ENCODE results near the gene TC2N. TPM values are rescaled to one million over a fixed set of nuclear protein-coding genes. Genes with fewer than 3 reads are reported as not detected.
"Not testable (repeated sequence)": the region's sequence is repeated elsewhere in the genome, so short reads cannot be mapped to it uniquely, and the experiment has no call there.

Gene TC2N
- total RNA-seq, 1 donor from 2014 or later, result 1.4 TPM

DNA sequence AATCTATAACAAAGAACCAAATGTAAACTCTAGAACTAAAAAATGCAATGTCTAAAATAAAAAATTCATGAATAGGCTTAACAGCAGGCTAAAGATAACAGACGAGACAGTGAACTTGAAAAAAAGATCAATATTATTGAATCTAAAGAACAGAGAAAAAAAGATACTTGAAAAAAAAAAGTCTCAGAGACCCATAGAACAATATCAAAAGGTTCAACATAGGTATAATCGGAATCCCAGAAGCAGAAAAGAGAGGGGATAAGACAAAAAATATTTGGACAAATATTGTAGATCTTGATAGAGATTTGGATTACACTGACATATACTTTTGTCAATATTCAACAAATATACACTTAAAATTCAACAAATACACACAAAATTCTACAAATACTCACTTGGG, 56.6 kb downstream of the TC2N start:
- DNase-seq (ENCODE audit: low spot score), result no peak
- TF ChIP-seq, protein P1, sequence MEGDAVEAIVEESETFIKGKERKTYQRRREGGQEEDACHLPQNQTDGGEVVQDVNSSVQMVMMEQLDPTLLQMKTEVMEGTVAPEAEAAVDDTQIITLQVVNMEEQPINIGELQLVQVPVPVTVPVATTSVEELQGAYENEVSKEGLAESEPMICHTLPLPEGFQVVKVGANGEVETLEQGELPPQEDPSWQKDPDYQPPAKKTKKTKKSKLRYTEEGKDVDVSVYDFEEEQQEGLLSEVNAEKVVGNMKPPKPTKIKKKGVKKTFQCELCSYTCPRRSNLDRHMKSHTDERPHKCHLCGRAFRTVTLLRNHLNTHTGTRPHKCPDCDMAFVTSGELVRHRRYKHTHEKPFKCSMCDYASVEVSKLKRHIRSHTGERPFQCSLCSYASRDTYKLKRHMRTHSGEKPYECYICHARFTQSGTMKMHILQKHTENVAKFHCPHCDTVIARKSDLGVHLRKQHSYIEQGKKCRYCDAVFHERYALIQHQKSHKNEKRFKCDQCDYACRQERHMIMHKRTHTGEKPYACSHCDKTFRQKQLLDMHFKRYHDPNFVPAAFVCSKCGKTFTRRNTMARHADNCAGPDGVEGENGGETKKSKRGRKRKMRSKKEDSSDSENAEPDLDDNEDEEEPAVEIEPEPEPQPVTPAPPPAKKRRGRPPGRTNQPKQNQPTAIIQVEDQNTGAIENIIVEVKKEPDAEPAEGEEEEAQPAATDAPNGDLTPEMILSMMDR (IDR thresholded peaks at IDR 0.05; ENCODE audit: unreplicated experiment), result no peak

DNA sequence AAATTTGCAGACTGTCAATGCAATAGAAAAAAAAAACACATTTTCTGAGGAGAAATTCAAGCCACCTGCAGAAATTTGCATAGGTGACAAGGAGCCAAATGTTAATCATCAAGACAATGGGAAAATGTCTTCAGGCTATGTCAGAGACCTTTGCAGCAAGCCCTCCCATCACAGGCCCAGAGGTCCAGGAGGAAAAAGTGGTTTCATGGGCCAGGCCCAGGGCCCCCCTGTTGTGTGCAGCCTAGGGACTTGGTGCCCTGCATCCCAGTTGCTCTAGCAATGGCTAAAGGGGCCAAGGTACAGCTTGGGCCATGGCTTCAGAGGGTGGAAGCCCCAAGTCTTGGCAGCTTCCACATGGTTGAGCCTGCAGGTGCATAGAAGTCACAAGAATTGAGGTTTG, 60.6 kb downstream of the TC2N start:
- Mint-ChIP-seq H3K27me3 (ENCODE audit: unreplicated experiment) (no peaks in the 10 kb centered on the region), H3K27ac (ENCODE audit: unreplicated experiment) (no peak overlapping the region), H3K36me3 (ENCODE audit: low read depth, unreplicated experiment) (peaks cover 25% of the 10 kb centered on the region), H3K9me3 (ENCODE audit: unreplicated experiment) (peaks cover 14% of the 10 kb centered on the region), H3K4me3 (ENCODE audit: unreplicated experiment) (no peak overlapping the region), H3K4me1 (ENCODE audit: unreplicated experiment) (no peaks in the 10 kb centered on the region)
- DNase-seq (ENCODE audit: low spot score), result no peak
- TF ChIP-seq, protein P1 (IDR thresholded peaks at IDR 0.05; ENCODE audit: unreplicated experiment), result no peak

More for the DNA sequence above, 56.6 kb downstream of the TC2N start:
- peaks cover 25% of the 10 kb centered on the region for H3K36me3 Mint-ChIP-seq (ENCODE audit: low read depth, unreplicated experiment)
- H3K27me3 Mint-ChIP-seq (ENCODE audit: unreplicated experiment), result peaks cover 2% of the 10 kb centered on the region
- no peak overlapping the region for H3K27ac Mint-ChIP-seq (ENCODE audit: unreplicated experiment)
- no peaks in the 10 kb centered on the region for H3K4me1 Mint-ChIP-seq (ENCODE audit: unreplicated experiment)
- H3K4me3 Mint-ChIP-seq (ENCODE audit: unreplicated experiment), result no peak overlapping the region
- H3K9me3 Mint-ChIP-seq (ENCODE audit: unreplicated experiment), result peaks cover 14% of the 10 kb centered on the region

DNA sequence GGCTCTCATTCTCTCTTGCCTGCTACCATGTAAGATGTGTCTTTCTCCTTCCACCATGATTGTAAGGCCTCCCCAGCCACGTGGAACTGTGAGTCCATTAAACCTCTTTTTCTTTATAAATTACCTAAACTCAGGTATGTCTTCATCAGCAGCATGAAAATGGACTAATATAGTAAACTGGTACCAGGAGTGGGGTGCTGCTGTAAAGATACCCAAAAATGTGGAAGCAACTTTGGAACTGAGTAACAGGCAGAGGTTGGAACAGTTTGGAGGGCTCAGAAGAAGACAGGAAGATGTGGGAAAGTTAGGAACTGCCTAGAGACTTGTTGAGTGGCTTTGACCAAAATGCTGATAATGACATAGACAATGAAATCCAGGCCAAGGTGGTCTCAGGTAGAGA, 61.2 kb downstream of the TC2N start:
- H3K27me3 Mint-ChIP-seq (ENCODE audit: unreplicated experiment); DNase-seq (ENCODE audit: low spot score); H3K27ac Mint-ChIP-seq (ENCODE audit: unreplicated experiment); H3K4me1 Mint-ChIP-seq (ENCODE audit: unreplicated experiment): not testable (repeated sequence)
- H3K36me3 Mint-ChIP-seq (ENCODE audit: low read depth, unreplicated experiment), result peaks cover 25% of the 10 kb centered on the region
- H3K9me3 Mint-ChIP-seq (ENCODE audit: unreplicated experiment), result peaks cover 14% of the 10 kb centered on the region
- H3K4me3 Mint-ChIP-seq (ENCODE audit: unreplicated experiment), result peak overlapping the region; percentile 22

GRCh38 chr14:91805659-91806058, 61.7 kb downstream of the TC2N start:
- H3K27ac Mint-ChIP-seq (ENCODE audit: unreplicated experiment), result no peak overlapping the region
- H3K27me3 Mint-ChIP-seq (ENCODE audit: unreplicated experiment), result no peaks in the 10 kb centered on the region
- TF ChIP-seq, protein P1 (IDR thresholded peaks at IDR 0.05; ENCODE audit: unreplicated experiment), result no peak
- peaks cover 14% of the 10 kb centered on the region for H3K9me3 Mint-ChIP-seq (ENCODE audit: unreplicated experiment)
- H3K4me1 Mint-ChIP-seq (ENCODE audit: unreplicated experiment), result no peaks in the 10 kb centered on the region
- no peak overlapping the region for H3K4me3 Mint-ChIP-seq (ENCODE audit: unreplicated experiment)
- no peak for DNase-seq (ENCODE audit: low spot score)
- H3K36me3 Mint-ChIP-seq (ENCODE audit: low read depth, unreplicated experiment), result peaks cover 25% of the 10 kb centered on the region

DNA sequence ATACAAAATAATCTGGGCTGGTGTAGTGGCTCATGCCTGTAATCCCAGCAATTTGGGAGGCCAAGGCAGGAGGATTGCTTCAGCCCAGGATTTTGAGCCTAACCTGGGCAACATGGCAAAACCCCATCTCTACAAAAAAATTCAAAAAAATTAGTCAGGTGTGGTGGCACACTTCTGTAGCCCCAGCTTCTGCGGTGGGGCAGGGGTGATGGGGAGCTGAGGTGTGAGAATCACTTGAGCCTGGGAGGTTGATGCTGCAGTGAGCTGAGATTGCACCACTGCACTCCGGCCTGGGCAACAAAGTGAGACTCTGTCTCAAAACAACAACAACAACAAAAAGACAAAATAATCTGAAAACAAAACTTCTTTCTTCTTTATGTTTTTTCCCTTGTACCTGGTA, 66.0 kb downstream of the TC2N start:
- no peak overlapping the region for H3K4me3 Mint-ChIP-seq (ENCODE audit: unreplicated experiment)
- H3K4me1 Mint-ChIP-seq (ENCODE audit: unreplicated experiment), result no peaks in the 10 kb centered on the region
- H3K27ac Mint-ChIP-seq (ENCODE audit: unreplicated experiment), result no peak overlapping the region
- no peaks in the 10 kb centered on the region for H3K27me3 Mint-ChIP-seq (ENCODE audit: unreplicated experiment)
- H3K36me3 Mint-ChIP-seq (ENCODE audit: low read depth, unreplicated experiment), result peaks cover 6% of the 10 kb centered on the region
- H3K9me3 Mint-ChIP-seq (ENCODE audit: unreplicated experiment), result no peaks in the 10 kb centered on the region
- TF ChIP-seq, protein P1 (IDR thresholded peaks at IDR 0.05; ENCODE audit: unreplicated experiment), result no peak
- DNase-seq (ENCODE audit: low spot score), result no peak

Measured in endothelial cell (in vitro differentiated cells).